CMK (cell line): ENCODE results near the gene TIE1.

Experiments used
- DNase-seq: peaks from one replicate; pipeline ENCODE4 v3.0.0-alpha.2; 2010; ENCODE audit warnings: low read depth

Gene TIE1

GRCh38 chr1:43274125-43274803 is 26.5 kb upstream of the TIE1 start:
- DNase-seq, result peak; percentile 59

- DNase-seq, result no peak
Measured at GRCh38 chr1:43274804-43275180, 26.0 kb upstream of the TIE1 start.

GRCh38 chr1:43275826-43276620 is 24.8 kb upstream of the TIE1 start:
- no peak for DNase-seq

GRCh38 chr1:43276673-43277072 is 24.1 kb upstream of the TIE1 start:
- no peak for DNase-seq

- no peak for DNase-seq
Measured at GRCh38 chr1:43277116-43277876, 23.5 kb upstream of the TIE1 start.

- no peak for DNase-seq
Measured at GRCh38 chr1:43279161-43279560, 21.6 kb upstream of the TIE1 start.

- DNase-seq, result no peak
Measured at GRCh38 chr1:43279666-43280065, 21.1 kb upstream of the TIE1 start.

GRCh38 chr1:43280692-43281091 is 20.1 kb upstream of the TIE1 start:
- DNase-seq, result no peak

GRCh38 chr1:43282220-43283195 is 18.3 kb upstream of the TIE1 start:
- no peak for DNase-seq

- DNase-seq, result no peak
Measured at GRCh38 chr1:43284065-43284464, 16.7 kb upstream of the TIE1 start.

- DNase-seq, result no peak
Measured at GRCh38 chr1:43284546-43285110, 16.2 kb upstream of the TIE1 start.

GRCh38 chr1:43285269-43285990 is 15.4 kb upstream of the TIE1 start, which contains the start of gene C1orf210:
C1orf210 (minus strand) TSS chr1:43285581; CDS start chr1:43283270, 2,311 bp downstream.
- DNase-seq, result no peak

GRCh38 chr1:43286115-43286514 is 14.7 kb upstream of the TIE1 start:
- no peak for DNase-seq

GRCh38 chr1:43286533-43286932 is 14.2 kb upstream of the TIE1 start:
- DNase-seq, result no peak

- DNase-seq, result no peak
Measured at GRCh38 chr1:43288058-43288784, 12.6 kb upstream of the TIE1 start.

- no peak for DNase-seq
Measured at GRCh38 chr1:43288785-43289706, 11.7 kb upstream of the TIE1 start.

GRCh38 chr1:43292216-43292615 is 8.6 kb upstream of the TIE1 start:
- DNase-seq, result no peak

GRCh38 chr1:43292679-43293078 is 8.1 kb upstream of the TIE1 start:
- DNase-seq, result no peak

GRCh38 chr1:43293176-43293575 is 7.6 kb upstream of the TIE1 start:
- no peak for DNase-seq
